SK-N-SH (cell line): Measurements from ENCODE around the gene ATXN2.

ENCODE experiments used
- EZH2phosphoT487 ChIP-seq: fragments of 200-600 bp; sonication (generic); IDR thresholded peaks from 2 replicates; pipeline ENCODE4 v1.6.1; 2017; ENCODE audit warnings: low read depth, mixed run types, mild to moderate bottlenecking, antibody characterized with exemption, moderate library complexity, borderline replicate concordance
- RAD21 ChIP-seq: IDR thresholded peaks from 2 replicates; pipeline ENCODE4 v1.6.1; 2012; ENCODE audit warnings: mild to moderate bottlenecking, low read length
- TF ChIP-seq, protein P1 (sequence below): fragments of 200-600 bp; sonication (generic); IDR thresholded peaks from 2 replicates; pipeline ENCODE4 v1.6.1; 2017; ENCODE audit warnings: antibody characterized with exemption, mild to moderate bottlenecking, moderate library complexity
- TF ChIP-seq, protein P2 (sequence below): IDR thresholded peaks from 2 replicates; pipeline ENCODE4 v1.4.0; 2012; ENCODE audit warnings: low read depth, borderline replicate concordance

DNA sequence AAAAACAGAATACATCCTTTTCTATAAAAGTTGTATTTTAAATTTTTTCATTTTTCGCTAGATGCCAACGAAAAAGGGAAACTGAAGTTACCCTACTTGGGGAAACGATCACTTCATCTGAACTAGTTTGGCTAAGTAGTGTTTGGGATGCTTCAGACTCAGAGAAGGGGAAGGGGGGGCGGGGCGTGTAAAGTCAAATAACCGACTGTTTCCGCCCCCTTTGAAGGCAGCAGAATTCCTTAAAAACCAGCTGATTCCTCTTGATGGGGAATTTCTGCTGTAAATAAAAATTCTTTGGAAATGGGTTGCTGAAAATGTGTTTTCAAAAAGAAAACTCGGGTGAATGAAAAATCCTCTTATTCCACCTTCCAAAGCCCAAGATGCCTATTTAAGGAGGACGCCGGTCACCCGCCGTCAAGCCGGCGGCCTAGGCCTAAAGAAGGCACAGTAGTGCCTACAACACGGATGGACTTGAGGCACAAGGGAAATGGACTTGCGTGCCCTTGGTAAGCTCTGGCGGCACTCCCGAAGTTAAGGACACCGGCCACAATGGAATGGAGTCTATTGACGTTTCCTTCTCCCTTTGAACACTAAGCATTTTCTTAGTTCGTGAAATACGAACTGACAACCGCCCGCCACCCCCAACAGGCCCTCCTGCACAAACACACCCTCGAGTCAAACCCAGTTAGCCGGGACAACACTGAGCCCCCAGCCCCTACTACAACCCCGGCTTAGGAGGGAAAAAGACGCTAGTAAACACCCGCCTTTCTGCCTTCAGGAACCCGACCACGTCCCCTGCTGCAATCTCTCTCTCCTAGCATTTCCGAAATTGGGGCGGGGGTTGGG is 1.9 kb downstream of the ATXN2 start:
- TF ChIP-seq, protein P1, sequence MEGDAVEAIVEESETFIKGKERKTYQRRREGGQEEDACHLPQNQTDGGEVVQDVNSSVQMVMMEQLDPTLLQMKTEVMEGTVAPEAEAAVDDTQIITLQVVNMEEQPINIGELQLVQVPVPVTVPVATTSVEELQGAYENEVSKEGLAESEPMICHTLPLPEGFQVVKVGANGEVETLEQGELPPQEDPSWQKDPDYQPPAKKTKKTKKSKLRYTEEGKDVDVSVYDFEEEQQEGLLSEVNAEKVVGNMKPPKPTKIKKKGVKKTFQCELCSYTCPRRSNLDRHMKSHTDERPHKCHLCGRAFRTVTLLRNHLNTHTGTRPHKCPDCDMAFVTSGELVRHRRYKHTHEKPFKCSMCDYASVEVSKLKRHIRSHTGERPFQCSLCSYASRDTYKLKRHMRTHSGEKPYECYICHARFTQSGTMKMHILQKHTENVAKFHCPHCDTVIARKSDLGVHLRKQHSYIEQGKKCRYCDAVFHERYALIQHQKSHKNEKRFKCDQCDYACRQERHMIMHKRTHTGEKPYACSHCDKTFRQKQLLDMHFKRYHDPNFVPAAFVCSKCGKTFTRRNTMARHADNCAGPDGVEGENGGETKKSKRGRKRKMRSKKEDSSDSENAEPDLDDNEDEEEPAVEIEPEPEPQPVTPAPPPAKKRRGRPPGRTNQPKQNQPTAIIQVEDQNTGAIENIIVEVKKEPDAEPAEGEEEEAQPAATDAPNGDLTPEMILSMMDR = no peak
- TF ChIP-seq RAD21 (no peak), EZH2phosphoT487 (no peak)
- TF ChIP-seq, protein P2, sequence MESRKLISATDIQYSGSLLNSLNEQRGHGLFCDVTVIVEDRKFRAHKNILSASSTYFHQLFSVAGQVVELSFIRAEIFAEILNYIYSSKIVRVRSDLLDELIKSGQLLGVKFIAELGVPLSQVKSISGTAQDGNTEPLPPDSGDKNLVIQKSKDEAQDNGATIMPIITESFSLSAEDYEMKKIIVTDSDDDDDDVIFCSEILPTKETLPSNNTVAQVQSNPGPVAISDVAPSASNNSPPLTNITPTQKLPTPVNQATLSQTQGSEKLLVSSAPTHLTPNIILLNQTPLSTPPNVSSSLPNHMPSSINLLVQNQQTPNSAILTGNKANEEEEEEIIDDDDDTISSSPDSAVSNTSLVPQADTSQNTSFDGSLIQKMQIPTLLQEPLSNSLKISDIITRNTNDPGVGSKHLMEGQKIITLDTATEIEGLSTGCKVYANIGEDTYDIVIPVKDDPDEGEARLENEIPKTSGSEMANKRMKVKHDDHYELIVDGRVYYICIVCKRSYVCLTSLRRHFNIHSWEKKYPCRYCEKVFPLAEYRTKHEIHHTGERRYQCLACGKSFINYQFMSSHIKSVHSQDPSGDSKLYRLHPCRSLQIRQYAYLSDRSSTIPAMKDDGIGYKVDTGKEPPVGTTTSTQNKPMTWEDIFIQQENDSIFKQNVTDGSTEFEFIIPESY = no peak
